ENCODE measurements around the gene RITA1. TPM values are rescaled to one million over a fixed set of nuclear protein-coding genes. Genes with fewer than 3 reads are reported as not detected.

The RITA1 gene
- polyA plus RNA-seq, 1 donor = 13.8 TPM

- H3K4me3 ChIP-seq (ENCODE audit: low read length) = no peak overlapping the region
- H3K9me3 ChIP-seq (ENCODE audit: control insufficient read depth, low read depth, low read length) = no peaks in the 10 kb centered on the region
- H3K27me3 ChIP-seq (ENCODE audit: control insufficient read depth, insufficient read depth, low read length) = no peaks in the 10 kb centered on the region
- no peak for DNase-seq
- H3K36me3 ChIP-seq (ENCODE audit: control insufficient read depth, insufficient read depth, low read length) = no peaks in the 10 kb centered on the region
- H3K4me1 ChIP-seq (ENCODE audit: control insufficient read depth, insufficient read depth, low read length) = no peaks in the 10 kb centered on the region
- WGBS (ENCODE audit: insufficient coverage, low lambda C conversion rate) = no CpG with 5 or more reads among the region's 17 CpGs
- no peak overlapping the region for H3K27ac ChIP-seq (ENCODE audit: low read length)
Measured at GRCh38 chr12:113142173-113142885, 43.2 kb upstream of the RITA1 start.

DNA sequence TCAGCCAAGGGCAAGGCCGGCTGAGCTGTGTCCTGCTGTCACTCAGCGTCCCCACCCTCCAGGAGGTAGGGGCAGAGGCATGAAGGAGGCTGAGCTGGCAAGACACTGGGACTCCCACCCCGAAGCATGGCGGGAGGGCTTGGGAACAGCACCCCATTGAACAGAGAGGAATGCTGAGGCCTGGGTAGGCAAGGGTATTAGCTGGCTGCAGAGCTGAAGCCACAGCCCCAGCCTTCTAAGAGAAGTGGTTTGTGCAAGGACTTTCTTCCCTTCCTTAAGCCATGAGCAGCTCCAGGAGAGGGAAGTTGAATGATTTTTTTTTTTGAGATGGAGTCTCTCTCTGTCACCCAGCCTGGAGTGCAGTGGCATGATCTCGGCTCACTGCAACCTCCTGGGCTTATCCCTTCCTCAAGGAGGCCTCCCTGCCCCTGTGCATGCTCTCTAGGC lies 42.6 kb upstream of the RITA1 start:
- DNase-seq = no peak
- no peaks in the 10 kb centered on the region for H3K27me3 ChIP-seq (ENCODE audit: control insufficient read depth, insufficient read depth, low read length)
- no peak overlapping the region for H3K4me3 ChIP-seq (ENCODE audit: low read length)
- no peak overlapping the region for H3K27ac ChIP-seq (ENCODE audit: low read length)
- no peaks in the 10 kb centered on the region for H3K9me3 ChIP-seq (ENCODE audit: control insufficient read depth, low read depth, low read length)
- no peaks in the 10 kb centered on the region for H3K36me3 ChIP-seq (ENCODE audit: control insufficient read depth, insufficient read depth, low read length)
- H3K4me1 ChIP-seq (ENCODE audit: control insufficient read depth, insufficient read depth, low read length) = no peaks in the 10 kb centered on the region
- WGBS (ENCODE audit: insufficient coverage, low lambda C conversion rate) = no CpG with 5 or more reads among the region's 5 CpGs

- Histone ChIP-seq H3K27ac (ENCODE audit: low read length) (no peak overlapping the region), H3K9me3 (ENCODE audit: control insufficient read depth, low read depth, low read length) (no peaks in the 10 kb centered on the region), H3K27me3 (ENCODE audit: control insufficient read depth, insufficient read depth, low read length) (no peaks in the 10 kb centered on the region), H3K36me3 (ENCODE audit: control insufficient read depth, insufficient read depth, low read length) (no peaks in the 10 kb centered on the region), H3K4me1 (ENCODE audit: control insufficient read depth, insufficient read depth, low read length) (no peaks in the 10 kb centered on the region), H3K4me3 (ENCODE audit: low read length) (no peak overlapping the region)
- no peak for DNase-seq
- WGBS (ENCODE audit: insufficient coverage, low lambda C conversion rate) = no CpG with 5 or more reads among the region's 8 CpGs
Measured at GRCh38 chr12:113143959-113144358, 41.6 kb upstream of the RITA1 start.

DNA sequence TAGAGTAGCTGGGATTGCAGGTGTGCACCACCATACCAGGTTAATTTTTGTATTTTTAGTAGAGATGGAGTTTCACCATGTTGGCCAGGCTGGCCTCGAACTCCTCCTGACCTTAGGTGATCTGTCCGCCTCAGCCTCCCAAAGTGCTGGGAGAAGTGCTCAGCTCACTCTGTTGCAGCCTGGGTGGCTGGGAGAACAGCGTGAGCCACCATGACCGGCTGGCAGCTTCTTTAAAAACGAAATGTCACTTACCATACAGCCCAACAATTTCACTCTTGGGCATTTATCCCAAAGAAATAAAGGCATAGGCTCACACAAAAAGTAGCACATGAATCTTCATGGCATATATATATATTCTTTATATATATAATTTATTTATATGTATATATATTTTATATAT lies 40.7 kb upstream of the RITA1 start:
- no peaks in the 10 kb centered on the region for H3K36me3 ChIP-seq (ENCODE audit: control insufficient read depth, insufficient read depth, low read length)
- H3K9me3 ChIP-seq (ENCODE audit: control insufficient read depth, low read depth, low read length) = no peaks in the 10 kb centered on the region
- H3K27me3 ChIP-seq (ENCODE audit: control insufficient read depth, insufficient read depth, low read length) = peaks cover 6% of the 10 kb centered on the region
- H3K4me1 ChIP-seq (ENCODE audit: control insufficient read depth, insufficient read depth, low read length) = peaks cover 5% of the 10 kb centered on the region
- DNase-seq = no peak
- no peak overlapping the region for H3K4me3 ChIP-seq (ENCODE audit: low read length)
- H3K27ac ChIP-seq (ENCODE audit: low read length) = no peak overlapping the region
- WGBS (ENCODE audit: insufficient coverage, low lambda C conversion rate) = 60% methylated on average over 1 of the region's 5 CpGs

GRCh38 chr12:113145720-113146551 lies 39.6 kb upstream of the RITA1 start:
- Histone ChIP-seq H3K9me3 (ENCODE audit: control insufficient read depth, low read depth, low read length) (no peaks in the 10 kb centered on the region), H3K36me3 (ENCODE audit: control insufficient read depth, insufficient read depth, low read length) (no peaks in the 10 kb centered on the region), H3K27me3 (ENCODE audit: control insufficient read depth, insufficient read depth, low read length) (peaks cover 17% of the 10 kb centered on the region), H3K27ac (ENCODE audit: low read length) (no peak overlapping the region), H3K4me1 (ENCODE audit: control insufficient read depth, insufficient read depth, low read length) (peaks cover 5% of the 10 kb centered on the region), H3K4me3 (ENCODE audit: low read length) (no peak overlapping the region)
- DNase-seq = no peak
- 73% methylated on average over 2 of the region's 12 CpGs for WGBS (ENCODE audit: insufficient coverage, low lambda C conversion rate)

GRCh38 chr12:113146999-113147398 lies 38.5 kb upstream of the RITA1 start:
- no CpG with 5 or more reads among the region's 2 CpGs for WGBS (ENCODE audit: insufficient coverage, low lambda C conversion rate)
- H3K27me3 ChIP-seq (ENCODE audit: control insufficient read depth, insufficient read depth, low read length) = peaks cover 26% of the 10 kb centered on the region
- no peaks in the 10 kb centered on the region for H3K9me3 ChIP-seq (ENCODE audit: control insufficient read depth, low read depth, low read length)
- no peak for DNase-seq
- H3K36me3 ChIP-seq (ENCODE audit: control insufficient read depth, insufficient read depth, low read length) = no peaks in the 10 kb centered on the region
- no peak overlapping the region for H3K27ac ChIP-seq (ENCODE audit: low read length)
- no peak overlapping the region for H3K4me3 ChIP-seq (ENCODE audit: low read length)
- peaks cover 5% of the 10 kb centered on the region for H3K4me1 ChIP-seq (ENCODE audit: control insufficient read depth, insufficient read depth, low read length)

GRCh38 chr12:113149361-113150150 lies 36.0 kb upstream of the RITA1 start, which contains the start of gene CFAP73:
TSS of gene CFAP73 (plus strand) at chr12:113149724. CDS start at chr12:113149858, 134 bp downstream.
- H3K9me3 ChIP-seq (ENCODE audit: control insufficient read depth, low read depth, low read length) = no peaks in the 10 kb centered on the region
- H3K4me3 ChIP-seq (ENCODE audit: low read length) = no peak within 1 kb of the TSS
- peaks cover 51% of the 10 kb centered on the region for H3K27me3 ChIP-seq (ENCODE audit: control insufficient read depth, insufficient read depth, low read length)
- H3K36me3 ChIP-seq (ENCODE audit: control insufficient read depth, insufficient read depth, low read length) = no peaks in the 10 kb centered on the region
- no peak within 1 kb of the TSS for H3K27ac ChIP-seq (ENCODE audit: low read length)
- WGBS (ENCODE audit: insufficient coverage, low lambda C conversion rate) = no CpG with 5 or more reads among the region's 22 CpGs
- H3K4me1 ChIP-seq (ENCODE audit: control insufficient read depth, insufficient read depth, low read length) = peaks cover 5% of the 10 kb centered on the region
- DNase-seq = peak; percentile 59 to 78

DNA sequence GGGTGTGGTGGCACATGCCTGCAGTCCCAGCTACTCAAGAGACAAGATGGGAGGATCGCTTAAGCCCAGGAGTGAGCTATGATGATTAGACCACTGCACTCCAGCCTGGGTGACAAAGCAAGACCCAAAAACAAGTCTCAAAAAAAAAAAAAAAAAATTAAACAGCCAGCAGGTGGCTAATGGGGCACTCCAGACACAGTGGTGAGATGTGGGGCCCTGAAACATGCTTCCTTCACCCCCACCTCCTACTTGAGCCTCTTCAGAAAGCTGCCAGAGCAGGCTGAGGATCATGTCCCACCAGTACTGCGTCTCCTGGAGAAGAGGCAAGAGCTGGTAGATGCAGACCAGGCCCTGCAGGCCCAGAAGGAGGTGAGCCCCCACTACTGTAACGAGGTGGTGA lies 33.9 kb upstream of the RITA1 start:
- H3K27me3 ChIP-seq (ENCODE audit: control insufficient read depth, insufficient read depth, low read length) = peaks cover 66% of the 10 kb centered on the region
- WGBS (ENCODE audit: insufficient coverage, low lambda C conversion rate) = no CpG with 5 or more reads among the region's 3 CpGs
- no peak for DNase-seq
- H3K9me3 ChIP-seq (ENCODE audit: control insufficient read depth, low read depth, low read length) = no peaks in the 10 kb centered on the region
- no peak overlapping the region for H3K4me3 ChIP-seq (ENCODE audit: low read length)
- H3K27ac ChIP-seq (ENCODE audit: low read length) = no peak overlapping the region
- H3K4me1 ChIP-seq (ENCODE audit: control insufficient read depth, insufficient read depth, low read length) = peaks cover 5% of the 10 kb centered on the region
- no peaks in the 10 kb centered on the region for H3K36me3 ChIP-seq (ENCODE audit: control insufficient read depth, insufficient read depth, low read length)

DNA sequence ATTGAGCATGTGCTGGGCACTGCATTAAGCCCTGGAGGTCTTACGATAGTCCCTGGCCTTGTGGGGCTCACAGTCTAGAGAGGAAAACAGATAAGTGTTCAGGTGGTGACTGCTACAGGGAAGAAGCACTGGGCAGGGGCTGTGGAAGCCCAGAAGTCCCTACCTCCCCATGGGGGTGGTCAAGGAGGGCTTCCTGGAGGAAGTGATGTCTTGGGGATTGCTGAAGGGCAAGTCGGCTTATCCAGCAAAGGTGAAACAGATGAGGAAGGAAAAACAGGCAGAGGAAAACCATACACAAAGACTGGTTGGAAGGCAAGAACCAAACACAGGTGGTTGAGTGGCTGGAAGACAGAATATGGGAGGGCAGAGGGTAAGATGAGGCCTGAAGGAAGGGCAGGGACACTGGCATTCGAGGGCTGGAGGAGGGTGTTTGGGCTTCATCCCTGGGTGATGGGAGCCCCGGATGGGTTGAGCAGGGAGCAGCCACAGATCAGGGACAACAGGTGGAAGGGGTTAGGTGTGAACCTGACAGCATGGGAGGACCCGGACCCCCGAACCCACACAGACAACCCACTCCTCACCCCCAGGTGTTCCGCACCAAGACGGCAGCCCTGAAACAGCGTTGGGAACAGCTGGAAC lies 33.2 kb upstream of the RITA1 start:
- H3K9me3 ChIP-seq (ENCODE audit: control insufficient read depth, low read depth, low read length) = no peaks in the 10 kb centered on the region
- peaks cover under 1% of the 10 kb centered on the region for H3K36me3 ChIP-seq (ENCODE audit: control insufficient read depth, insufficient read depth, low read length)
- WGBS (ENCODE audit: insufficient coverage, low lambda C conversion rate) = no CpG with 5 or more reads among the region's 9 CpGs
- DNase-seq = no peak
- H3K27me3 ChIP-seq (ENCODE audit: control insufficient read depth, insufficient read depth, low read length) = peaks cover 66% of the 10 kb centered on the region
- peaks cover 5% of the 10 kb centered on the region for H3K4me1 ChIP-seq (ENCODE audit: control insufficient read depth, insufficient read depth, low read length)
- H3K4me3 ChIP-seq (ENCODE audit: low read length) = no peak overlapping the region
- H3K27ac ChIP-seq (ENCODE audit: low read length) = no peak overlapping the region
